Fibroblast of skin of right quadriceps (primary cell): Measurements from ENCODE around the gene FAM13A.
A peak's percentile ranks its signal among the peaks of the same experiment; 100 is the strongest.
"Not testable (repeated sequence)": the region's sequence is repeated elsewhere in the genome, so short reads cannot be mapped to it uniquely, and the experiment has no call there.

Experiments used
- DNase-seq: peaks from one replicate; pipeline ENCODE4 v3.0.0-alpha.2; 2013

Gene FAM13A

GRCh38 chr4:88998001-88998400, 59.0 kb downstream of the FAM13A start:
- no peak for DNase-seq

- DNase-seq: no peak
Observed at GRCh38 chr4:88995874-88996273, 61.1 kb downstream of the FAM13A start.

- DNase-seq: not testable (repeated sequence)
Observed at GRCh38 chr4:88995257-88995656, 61.7 kb downstream of the FAM13A start.

- DNase-seq: no peak
Observed at GRCh38 chr4:88993246-88993645, 63.7 kb downstream of the FAM13A start.

- DNase-seq: no peak
Observed at GRCh38 chr4:88991746-88992145, 65.2 kb downstream of the FAM13A start.

GRCh38 chr4:88989990-88990389, 67.0 kb downstream of the FAM13A start:
- DNase-seq: no peak

GRCh38 chr4:88985088-88985773, 71.8 kb downstream of the FAM13A start:
- peak; percentile 70 for DNase-seq

- no peak for DNase-seq
Observed at GRCh38 chr4:88982757-88983156, 74.2 kb downstream of the FAM13A start.

- DNase-seq: no peak
Observed at GRCh38 chr4:88981993-88982392, 75.0 kb downstream of the FAM13A start.

GRCh38 chr4:88981556-88981955, 75.4 kb downstream of the FAM13A start:
- no peak for DNase-seq

- DNase-seq: no peak
Observed at GRCh38 chr4:88979276-88979675, 77.7 kb downstream of the FAM13A start.

GRCh38 chr4:88976775-88977035, 80.3 kb downstream of the FAM13A start:
- DNase-seq: no peak

- peak; percentile 13 for DNase-seq
Observed at GRCh38 chr4:88975958-88976774, 80.8 kb downstream of the FAM13A start.

GRCh38 chr4:88971536-88971935, 85.4 kb downstream of the FAM13A start:
- no peak for DNase-seq

- no peak for DNase-seq
Observed at GRCh38 chr4:88969746-88970145, 87.2 kb downstream of the FAM13A start.

- no peak for DNase-seq
Observed at GRCh38 chr4:88969271-88969670, 87.7 kb downstream of the FAM13A start.

GRCh38 chr4:88967883-88968331, 89.1 kb downstream of the FAM13A start:
- DNase-seq: no peak

GRCh38 chr4:88965053-88965452, 91.9 kb downstream of the FAM13A start:
- DNase-seq: no peak

GRCh38 chr4:88964450-88964849, 92.5 kb downstream of the FAM13A start:
- peak; percentile 15 for DNase-seq

GRCh38 chr4:88963817-88964216, 93.2 kb downstream of the FAM13A start:
- DNase-seq: no peak

- no peak for DNase-seq
Observed at GRCh38 chr4:88962396-88962795, 94.6 kb downstream of the FAM13A start.

- DNase-seq: no peak
Observed at GRCh38 chr4:88960576-88960975, 96.4 kb downstream of the FAM13A start.

- DNase-seq: no peak
Observed at GRCh38 chr4:88958080-88958479, 98.9 kb downstream of the FAM13A start.

- DNase-seq: no peak
Observed at GRCh38 chr4:88957570-88957969, 99.4 kb downstream of the FAM13A start.
